Neutrophil (primary cell): ENCODE measurements around the gene SWT1.

Experiments
- H3K27ac ChIP-seq: fragments of 200-600 bp; sonication (generic); 2 replicates; pipeline ENCODE4 v1.5.1; 2016; ENCODE audit warnings: mild to moderate bottlenecking, moderate library complexity
- H3K27me3 ChIP-seq: fragments of 200-600 bp; sonication (generic); 2 replicates; pipeline ENCODE4 v1.6.0; 2016; ENCODE audit warnings: mild to moderate bottlenecking
- H3K36me3 ChIP-seq: fragments of 200-600 bp; sonication (generic); 2 replicates; pipeline ENCODE4 v1.5.1; 2017
- H3K4me1 ChIP-seq, 2 experiments: fragments of 200-600 bp in 1 of 2; sonication (generic) in 1 of 2; 1 replicate in 1 of 2; 2 replicates in 1 of 2; pipeline versions ENCODE4 v1.5.1 to v1.6.1; 2013 to 2016; ENCODE audit warnings: low read depth in 1 of 2, low read length in 1 of 2, mild to moderate bottlenecking in 1 of 2, moderate library complexity in 1 of 2; ENCODE audit not compliant: control insufficient read depth in 1 of 2, insufficient read depth in 1 of 2
- H3K4me3 ChIP-seq, 2 experiments: fragments of 200-600 bp in 1 of 2; sonication (generic) in 1 of 2; 1 replicate in 1 of 2; 2 replicates in 1 of 2; pipeline ENCODE4 v1.5.1; 2013 to 2016; ENCODE audit warnings: low read depth in 1 of 2, low read length in 1 of 2, mild to moderate bottlenecking in 1 of 2, moderate library complexity in 1 of 2
- H3K9me3 ChIP-seq: fragments of 200-600 bp; sonication (generic); 2 replicates; pipeline ENCODE4 v1.5.1; 2016
- TF ChIP-seq, protein P1 (sequence below): fragments of 200-600 bp; sonication (generic); IDR thresholded peaks from 2 replicates; pipeline ENCODE4 v1.5.1; 2016; ENCODE audit warnings: antibody characterized with exemption

SWT1 gene

DNA sequence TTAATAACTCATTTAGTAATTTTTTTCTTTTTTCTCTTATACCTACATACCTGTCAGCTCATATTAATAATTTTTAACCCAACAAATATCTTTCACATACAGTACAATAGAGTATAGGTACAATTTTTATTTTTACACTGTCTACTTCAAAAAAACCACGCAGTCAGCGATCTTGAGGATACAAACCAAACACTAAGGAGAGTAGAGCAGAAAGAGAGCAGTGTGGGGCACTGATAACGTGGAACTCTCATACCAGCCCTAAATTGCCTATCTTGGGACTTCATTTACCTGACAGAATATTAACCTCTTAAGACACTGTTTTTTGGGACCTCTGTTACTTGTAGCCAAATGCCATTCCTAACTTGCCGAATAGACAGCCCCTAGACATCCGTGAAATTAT, 5.8 kb upstream of the SWT1 start:
- no peak overlapping the region for H3K27ac ChIP-seq
- H3K4me1 ChIP-seq: peaks cover 27 to 42% of the 10 kb centered on the region in 2 experiments
- H3K9me3 ChIP-seq: no peaks in the 10 kb centered on the region
- H3K4me3 ChIP-seq: no peak overlapping the region
- TF ChIP-seq, protein P1, sequence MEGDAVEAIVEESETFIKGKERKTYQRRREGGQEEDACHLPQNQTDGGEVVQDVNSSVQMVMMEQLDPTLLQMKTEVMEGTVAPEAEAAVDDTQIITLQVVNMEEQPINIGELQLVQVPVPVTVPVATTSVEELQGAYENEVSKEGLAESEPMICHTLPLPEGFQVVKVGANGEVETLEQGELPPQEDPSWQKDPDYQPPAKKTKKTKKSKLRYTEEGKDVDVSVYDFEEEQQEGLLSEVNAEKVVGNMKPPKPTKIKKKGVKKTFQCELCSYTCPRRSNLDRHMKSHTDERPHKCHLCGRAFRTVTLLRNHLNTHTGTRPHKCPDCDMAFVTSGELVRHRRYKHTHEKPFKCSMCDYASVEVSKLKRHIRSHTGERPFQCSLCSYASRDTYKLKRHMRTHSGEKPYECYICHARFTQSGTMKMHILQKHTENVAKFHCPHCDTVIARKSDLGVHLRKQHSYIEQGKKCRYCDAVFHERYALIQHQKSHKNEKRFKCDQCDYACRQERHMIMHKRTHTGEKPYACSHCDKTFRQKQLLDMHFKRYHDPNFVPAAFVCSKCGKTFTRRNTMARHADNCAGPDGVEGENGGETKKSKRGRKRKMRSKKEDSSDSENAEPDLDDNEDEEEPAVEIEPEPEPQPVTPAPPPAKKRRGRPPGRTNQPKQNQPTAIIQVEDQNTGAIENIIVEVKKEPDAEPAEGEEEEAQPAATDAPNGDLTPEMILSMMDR: no peak
- H3K27me3 ChIP-seq: no peaks in the 10 kb centered on the region
- peaks cover 38% of the 10 kb centered on the region for H3K36me3 ChIP-seq

DNA sequence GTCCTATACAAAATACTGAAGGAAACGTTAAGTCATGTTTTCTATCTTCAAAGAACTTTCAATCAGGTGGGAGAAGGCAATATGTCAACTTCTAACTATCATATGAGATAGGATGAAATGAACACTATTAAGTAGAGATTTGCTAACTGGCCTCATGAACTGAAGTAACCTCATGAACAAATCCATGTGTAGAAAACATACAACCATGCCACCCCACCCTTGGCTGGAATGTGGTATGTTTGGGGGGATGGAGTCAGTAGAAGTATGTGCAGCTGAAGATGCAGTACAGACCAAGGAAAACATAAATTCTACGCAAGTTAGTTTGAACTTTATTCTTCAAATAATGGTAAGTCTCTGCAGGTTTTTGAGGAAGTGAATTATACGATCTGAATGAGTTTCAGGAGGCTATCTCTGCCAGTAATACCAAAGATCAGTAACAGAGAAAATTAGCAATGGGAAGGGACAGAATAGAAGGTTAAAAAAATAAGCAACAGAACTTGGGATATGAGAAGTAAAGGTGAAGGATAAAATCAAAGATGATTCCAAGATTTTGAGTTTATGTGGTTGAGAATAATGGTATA, 4.7 kb upstream of the SWT1 start:
- Histone ChIP-seq H3K36me3 (peaks cover 33% of the 10 kb centered on the region), H3K4me1 (peaks cover 28 to 44% of the 10 kb centered on the region in 2 experiments), H3K27ac (peak overlapping the region; percentile 16), H3K9me3 (no peaks in the 10 kb centered on the region), H3K27me3 (no peaks in the 10 kb centered on the region), H3K4me3 (no peak overlapping the region)
- TF ChIP-seq, protein P1: no peak

DNA sequence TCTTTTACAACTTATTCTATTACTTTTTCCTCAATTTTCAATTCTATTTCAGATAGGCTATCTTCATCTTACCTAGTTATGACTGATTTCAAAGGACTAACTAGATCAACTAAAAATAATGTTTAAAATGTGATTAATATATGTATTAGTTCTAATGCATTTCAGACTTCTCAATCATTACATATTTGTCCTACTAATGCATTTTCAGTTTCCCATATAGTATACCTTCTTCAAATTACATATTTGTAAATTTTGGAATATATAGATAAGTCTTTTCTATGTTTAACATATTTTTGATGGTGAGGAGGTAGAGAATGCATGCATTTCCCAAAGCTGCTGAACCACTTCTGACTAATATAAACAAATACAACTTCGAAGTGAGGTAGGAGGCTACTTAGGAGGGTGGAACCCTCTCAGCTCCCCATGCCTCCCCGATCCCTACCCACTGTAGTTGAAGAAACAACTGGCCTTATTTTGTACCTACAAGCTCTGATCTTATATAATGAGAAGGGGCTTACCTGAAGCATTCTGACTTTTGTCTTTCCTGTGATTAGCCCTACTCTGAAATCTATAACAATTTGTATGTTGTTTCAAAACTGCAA, 2.0 kb upstream of the SWT1 start:
- TF ChIP-seq, protein P1: no peak
- Histone ChIP-seq H3K27ac (peak overlapping the region; percentile 96), H3K4me3 (peak overlapping the region in 1 of 2 experiments; percentile 76), H3K27me3 (no peaks in the 10 kb centered on the region), H3K4me1 (peaks cover 37 to 56% of the 10 kb centered on the region in 2 experiments), H3K9me3 (no peaks in the 10 kb centered on the region), H3K36me3 (peaks cover 10% of the 10 kb centered on the region)

DNA sequence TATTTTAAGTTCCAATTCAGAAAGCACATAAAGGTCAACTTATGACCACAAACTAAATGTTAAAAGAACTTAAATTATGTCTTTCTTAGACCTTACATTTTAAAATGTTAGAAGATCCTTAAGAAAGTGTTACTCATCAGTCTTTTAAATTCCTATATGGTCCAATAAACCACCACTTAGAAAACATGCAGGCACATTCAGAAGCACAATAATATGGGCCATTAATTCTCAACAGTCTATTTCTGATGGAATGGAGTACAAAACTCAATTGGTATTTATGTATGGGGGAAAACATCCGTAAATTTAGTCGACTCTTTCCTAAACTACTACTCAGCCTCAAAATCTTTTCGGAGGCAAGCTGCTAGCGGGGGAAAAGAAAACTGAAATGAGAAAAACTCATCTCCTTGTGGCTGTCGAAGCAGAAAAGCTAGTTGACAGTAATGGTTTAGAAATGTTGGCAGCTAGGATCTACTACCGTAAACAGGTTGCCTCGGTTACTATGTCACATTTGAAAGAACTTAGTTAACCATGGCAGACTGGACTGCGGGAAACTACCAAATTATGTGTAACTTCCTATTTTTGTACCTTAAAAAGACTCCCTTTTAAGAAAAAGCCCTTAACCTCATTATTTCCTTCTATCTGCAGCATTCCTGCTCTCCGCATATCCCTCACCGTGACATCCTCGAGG, 1.2 kb upstream of the SWT1 start:
- H3K27ac ChIP-seq: peak overlapping the region; percentile 96
- H3K9me3 ChIP-seq: no peaks in the 10 kb centered on the region
- TF ChIP-seq, protein P1: no peak
- peaks cover 37 to 56% of the 10 kb centered on the region in 2 experiments for H3K4me1 ChIP-seq
- peak overlapping the region; percentile 76 to 95 for H3K4me3 ChIP-seq
- H3K36me3 ChIP-seq: peaks cover 2% of the 10 kb centered on the region
- H3K27me3 ChIP-seq: no peaks in the 10 kb centered on the region

DNA sequence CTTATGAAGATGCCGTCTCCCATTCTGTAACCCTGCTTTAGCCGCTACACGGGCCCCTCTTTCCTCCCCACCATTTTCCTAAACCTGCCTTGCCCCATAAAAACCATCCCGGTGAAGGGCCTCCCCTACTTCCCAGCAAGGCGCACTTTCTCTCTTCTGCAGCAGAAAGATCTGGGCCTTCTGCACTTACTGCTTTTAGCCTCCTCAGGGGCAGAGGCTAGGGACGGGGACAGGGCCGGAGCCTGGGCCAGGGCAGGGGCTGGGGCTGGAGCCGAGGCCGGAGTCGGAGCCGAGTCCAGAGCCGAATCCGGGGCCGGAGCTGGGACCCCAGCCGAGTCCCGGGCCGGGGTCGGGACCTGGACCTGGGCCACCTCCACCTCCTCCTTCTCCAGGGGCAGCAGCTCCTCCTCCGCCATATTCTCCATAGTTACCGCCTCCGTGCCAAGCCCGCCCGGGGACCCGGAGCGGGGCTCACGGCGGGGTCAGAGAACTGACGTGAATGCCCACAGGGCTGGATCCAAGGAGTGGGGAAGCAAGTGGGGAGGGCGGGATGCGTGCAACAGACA, 596 bp upstream of the SWT1 start:
- TF ChIP-seq, protein P1: no peak
- Histone ChIP-seq H3K27ac (peak overlapping the region; percentile 96), H3K27me3 (no peaks in the 10 kb centered on the region), H3K9me3 (no peaks in the 10 kb centered on the region), H3K4me1 (peaks cover 37 to 56% of the 10 kb centered on the region in 2 experiments), H3K4me3 (peak overlapping the region; percentile 76 to 95), H3K36me3 (no peaks in the 10 kb centered on the region)
